Esophagus muscularis mucosa (tissue), 4 donors: ENCODE results near the gene TMEM202. TPM values are rescaled to one million over a fixed set of nuclear protein-coding genes. Genes with fewer than 3 reads are reported as not detected.
A peak's percentile ranks its signal among the peaks of the same experiment; 100 is the strongest.

Experiments
- DNase-seq: peaks from one replicate; pipeline ENCODE4 v3.0.0-alpha.2; 2017; ENCODE audit errors: extremely low spot score
- H3K27ac ChIP-seq, 4 donors: fragments of 200-600 bp; sonication (generic); replicated peaks in 1 of 4; 1 replicate in 3 of 4; 2 replicates in 1 of 4; pipeline ENCODE4 v1.5.1; 2016 to 2019; ENCODE audit warnings: mild to moderate bottlenecking in 1 of 4
- H3K27me3 ChIP-seq, 4 donors: fragments of 200-600 bp; sonication (generic); one replicate each; pipeline versions ENCODE4 v1.5.1 to v1.6.0; 2016 to 2019
- H3K36me3 ChIP-seq, 4 donors: fragments of 200-600 bp; sonication (generic); one replicate each; pipeline ENCODE4 v1.5.1; 2016 to 2019
- H3K4me1 ChIP-seq, 4 donors: fragments of 200-600 bp; sonication (generic); one replicate each; pipeline ENCODE4 v1.5.1; 2016 to 2019
- H3K4me3 ChIP-seq, 4 donors: fragments of 200-600 bp; sonication (generic); 1 replicate in 2 of 4; 2 replicates in 2 of 4; pipeline ENCODE4 v1.5.1; 2016 to 2019; ENCODE audit warnings: mild to moderate bottlenecking in 4 of 4, moderate library complexity in 1 of 4
- H3K9me3 ChIP-seq, 4 donors: fragments of 200-600 bp; sonication (generic); 1 replicate in 3 of 4; 2 replicates in 1 of 4; pipeline ENCODE4 v1.5.1; 2016 to 2019
- CTCF ChIP-seq, 3 experiments: fragments of 200-600 bp in 2 of 3; fragments of 450-650 bp in 1 of 3; sonication (generic) in 2 of 3; IDR thresholded peaks; one replicate each; pipeline ENCODE4 v1.5.1; 2017 to 2019; ENCODE audit warnings: antibody characterized with exemption in 3 of 3, mild to moderate bottlenecking in 2 of 3, moderate library complexity in 1 of 3
- EP300 ChIP-seq: sonication (generic); formaldehyde crosslinking; IDR thresholded peaks from one replicate; pipeline ENCODE4 v1.6.1; 2017; ENCODE audit warnings: antibody characterized with exemption
- POLR2A ChIP-seq: fragments of 450-650 bp; IDR thresholded peaks from one replicate; pipeline ENCODE4 v1.6.1; 2017; ENCODE audit warnings: antibody characterized with exemption, moderate library complexity, mild to moderate bottlenecking, low read depth
- POLR2AphosphoS5 ChIP-seq, 2 donors: sonication (generic); formaldehyde crosslinking; IDR thresholded peaks; one replicate each; pipeline ENCODE4 v1.6.1; 2017; ENCODE audit warnings: antibody characterized with exemption in 2 of 2
- WGBS: methylation state at CpG from one replicate; pipeline ENCODE4 v1.1.5; 2018; 5-methylcytosine and 5-hydroxymethylcytosine counted together
- intact Hi-C: fragments of 100-400 bp; cut with DNase I; formaldehyde crosslinking; loops from one replicate; pipeline ENCODE4 v1.15.1; 2023
- total RNA-seq, 4 donors: library from RNA; depleted of rRNA; stranded (reverse); fragments of >200 nt; gene quantifications; one replicate each; pipeline versions ENCODE4 v1.1.0 to v1.2.1, GENCODE V29; 2016

Gene TMEM202
- total RNA-seq, result not detected

GRCh38 chr15:72397796-72398588 is at the start of gene TMEM202:
Gene TMEM202, plus strand, starts transcription at chr15:72398305. Its CDS starts 22 bp downstream, at chr15:72398327.
- H3K27ac ChIP-seq, result no peak within 1 kb of the TSS
- intact Hi-C loops, result no loop called here
- no peak within 1 kb of the TSS for H3K4me3 ChIP-seq
- H3K9me3 ChIP-seq, result no peaks in the 10 kb centered on the region
- 55% methylated on average over 4 of the region's 4 CpGs for whole genome bisulfite sequencing
- H3K36me3 ChIP-seq, result no peaks in the 10 kb centered on the region
- no peak for DNase-seq
- TF ChIP-seq POLR2A, result no peak
- peaks cover 0 to 43% (median 0%) of the 10 kb centered on the region in 4 donors for H3K27me3 ChIP-seq
- no peaks in the 10 kb centered on the region for H3K4me1 ChIP-seq

- WGBS, result 96% methylated on average over 2 of the region's 2 CpGs
- Histone ChIP-seq H3K4me3 (no peak overlapping the region), H3K36me3 (peaks cover 63 to 93% (median 85%) of the 10 kb centered on the region in 4 donors), H3K9me3 (no peaks in the 10 kb centered on the region), H3K27me3 (no peaks in the 10 kb centered on the region), H3K27ac (no peak overlapping the region), H3K4me1 (peaks cover 2 to 9% (median 6%) of the 10 kb centered on the region in 4 donors)
- no peak for DNase-seq
- TF ChIP-seq POLR2AphosphoS5 (IDR thresholded peaks at IDR 0.05) (no peak), POLR2A (no peak), CTCF (IDR thresholded peaks at IDR 0.05) (no peak), EP300 (no peak)
- intact Hi-C loops, result no loop called here
These were observed 44.8 kb upstream of the TMEM202 start for GRCh38 chr15:72353266-72353665.

- DNase-seq, result no peak
- TF ChIP-seq EP300 (no peak), POLR2A (no peak), CTCF (IDR thresholded peaks at IDR 0.05) (no peak), POLR2AphosphoS5 (IDR thresholded peaks at IDR 0.05) (no peak)
- intact Hi-C loops, result no loop called here
- 95% methylated on average over 1 of the region's 1 CpG for WGBS
- H3K27me3 ChIP-seq, result no peaks in the 10 kb centered on the region
- no peak overlapping the region for H3K4me3 ChIP-seq
- no peaks in the 10 kb centered on the region for H3K9me3 ChIP-seq
- peaks cover 12 to 21% (median 14%) of the 10 kb centered on the region in 4 donors for H3K4me1 ChIP-seq
- peaks cover 51 to 80% (median 73%) of the 10 kb centered on the region in 4 donors for H3K36me3 ChIP-seq
- H3K27ac ChIP-seq, result no peak overlapping the region
These were observed 43.6 kb upstream of the TMEM202 start for GRCh38 chr15:72354496-72354895.

- no peaks in the 10 kb centered on the region for H3K9me3 ChIP-seq
- H3K36me3 ChIP-seq, result peaks cover 17 to 49% (median 37%) of the 10 kb centered on the region in 4 donors
- DNase-seq, result no peak
- intact Hi-C loops, result no loop called here
- no peak overlapping the region for H3K4me3 ChIP-seq
- TF ChIP-seq POLR2A, result no peak
- H3K4me1 ChIP-seq, result peaks cover 14 to 24% (median 21%) of the 10 kb centered on the region in 4 donors
- H3K27me3 ChIP-seq, result no peaks in the 10 kb centered on the region
- WGBS, result 93% methylated on average over 3 of the region's 3 CpGs
- peak overlapping the region in 1 of 4 donors; percentile 3 for H3K27ac ChIP-seq
These were observed 40.0 kb upstream of the TMEM202 start for GRCh38 chr15:72358121-72358520.

- H3K27me3 ChIP-seq, result no peaks in the 10 kb centered on the region
- H3K9me3 ChIP-seq, result no peaks in the 10 kb centered on the region
- no peak overlapping the region for H3K4me3 ChIP-seq
- H3K4me1 ChIP-seq, result peaks cover 14 to 24% (median 21%) of the 10 kb centered on the region in 4 donors
- no peak for DNase-seq
- H3K36me3 ChIP-seq, result peaks cover 11 to 47% (median 31%) of the 10 kb centered on the region in 4 donors
- peak overlapping the region in 2 of 4 donors; percentile 3 to 14 for H3K27ac ChIP-seq
- no peak for TF ChIP-seq EP300
- TF ChIP-seq POLR2AphosphoS5 (IDR thresholded peaks at IDR 0.05), result peak in 1 of 2 donors; percentile 47
- WGBS, result 69% methylated on average over 7 of the region's 7 CpGs
- intact Hi-C loops, result no loop called here
These were observed 39.4 kb upstream of the TMEM202 start for GRCh38 chr15:72358650-72359171.

- DNase-seq, result no peak
- H3K4me3 ChIP-seq, result no peak overlapping the region
- no peaks in the 10 kb centered on the region for H3K27me3 ChIP-seq
- H3K36me3 ChIP-seq, result peaks cover 0 to 26% (median 6%) of the 10 kb centered on the region in 4 donors
- no peak for TF ChIP-seq EP300
- no peak for TF ChIP-seq POLR2A
- TF ChIP-seq POLR2AphosphoS5 (IDR thresholded peaks at IDR 0.05), result no peak
- no peak for TF ChIP-seq CTCF (IDR thresholded peaks at IDR 0.05)
- intact Hi-C loops, result no loop called here
- 81% methylated on average over 1 of the region's 1 CpG for WGBS
- peaks cover 14 to 24% (median 21%) of the 10 kb centered on the region in 4 donors for H3K4me1 ChIP-seq
- no peaks in the 10 kb centered on the region for H3K9me3 ChIP-seq
- H3K27ac ChIP-seq, result no peak overlapping the region
These were observed 36.9 kb upstream of the TMEM202 start for GRCh38 chr15:72361176-72361575.
